Spleen (tissue), 11 donors: ENCODE measurements around the gene ENDOD1. TPM values are rescaled to one million over a fixed set of nuclear protein-coding genes. Genes with fewer than 3 reads are reported as not detected.

ENCODE experiments used
- DNase-seq: peaks from one replicate; pipeline ENCODE4 v3.0.0-alpha.2; 2020
- H3K27ac ChIP-seq, 8 donors: fragments of 200-600 bp; sonication (generic) in 7 of 8; 1 replicate in 4 of 8; 2 replicates in 4 of 8; pipeline versions ENCODE4 v1.5.0 to v1.8.0; 2016 to 2021; ENCODE audit warnings: inconsistent platforms in 4 of 8, mild to moderate bottlenecking in 4 of 8, moderate library complexity in 1 of 8
- H3K27me3 ChIP-seq, 7 donors: fragments of 200-600 bp; sonication (generic) in 6 of 7; replicated peaks in 1 of 7; 1 replicate in 4 of 7; 2 replicates in 3 of 7; pipeline versions ENCODE4 v1.5.0 to v1.8.0; 2016 to 2021; ENCODE audit warnings: inconsistent platforms in 3 of 7, mild to moderate bottlenecking in 1 of 7
- H3K36me3 ChIP-seq, 6 donors: fragments of 200-600 bp; sonication (generic) in 5 of 6; 1 replicate in 4 of 6; 2 replicates in 2 of 6; pipeline versions ENCODE4 v1.5.0 to v1.8.0; 2016 to 2021; ENCODE audit warnings: inconsistent platforms in 2 of 6
- H3K4me1 ChIP-seq, 6 donors: fragments of 200-600 bp; sonication (generic) in 5 of 6; 1 replicate in 3 of 6; 2 replicates in 3 of 6; pipeline versions ENCODE4 v1.5.0 to v1.8.0; 2016 to 2021; ENCODE audit warnings: inconsistent platforms in 3 of 6
- H3K4me3 ChIP-seq, 8 donors: fragments of 200-600 bp; sonication (generic) in 7 of 8; 1 replicate in 4 of 8; 2 replicates in 4 of 8; pipeline versions ENCODE4 v1.5.0 to v1.8.0; 2016 to 2021; ENCODE audit warnings: inconsistent platforms in 4 of 8, mild to moderate bottlenecking in 4 of 8, moderate library complexity in 2 of 8
- H3K9me3 ChIP-seq, 8 donors: fragments of 200-600 bp; sonication (generic) in 7 of 8; 1 replicate in 4 of 8; 2 replicates in 4 of 8; pipeline versions ENCODE4 v1.5.0 to v1.8.0; 2016 to 2021; ENCODE audit warnings: inconsistent platforms in 4 of 8
- CTCF ChIP-seq, 11 experiments: fragments of 200-600 bp in 7 of 11; fragments of 450-650 bp in 4 of 11; sonication (generic) in 4 of 11; IDR thresholded peaks in 8 of 11; conservative IDR thresholded peaks in 3 of 11; 1 replicate in 7 of 11; 2 replicates in 4 of 11; pipeline versions ENCODE4 v1.4.0 to v1.8.0; 2016 to 2021; ENCODE audit warnings: antibody characterized with exemption in 11 of 11, inconsistent platforms in 4 of 11, mild to moderate bottlenecking in 1 of 11
- POLR2A ChIP-seq, 3 donors: fragments of 450-650 bp; IDR thresholded peaks; one replicate each; pipeline ENCODE4 v1.5.1; 2017; ENCODE audit warnings: antibody characterized with exemption in 3 of 3, mild to moderate bottlenecking in 1 of 3
- POLR2AphosphoS5 ChIP-seq, 3 donors: sonication (generic); formaldehyde crosslinking; IDR thresholded peaks; one replicate each; pipeline ENCODE4 v1.5.1; 2017; ENCODE audit warnings: antibody characterized with exemption in 3 of 3
- WGBS, 5 donors: extraction: QIAGEN DNeasy Blood & Tissue Kit in 3 of 5; methylation state at CpG; one replicate each; pipeline versions ENCODE4 v1.1.5 to v1.1.7; 2013 to 2018; 5-methylcytosine and 5-hydroxymethylcytosine counted together
- intact Hi-C: fragments of 100-400 bp; cut with DNase I; formaldehyde crosslinking; loops from one replicate; pipeline ENCODE4 v1.15.0; 2023; ENCODE audit warnings: low total_unique reads
- polyA plus RNA-seq, 3 donors: library from polyadenylated mRNA; stranded (reverse); fragments of 200-250 nt; gene quantifications; one replicate each; pipeline ENCODE4 v1.2.1, GENCODE V29; 2013
- total RNA-seq, 7 donors: library from RNA; depleted of rRNA in 3 of 7; stranded (reverse); fragments of >200 nt in 3 of 7; fragmentation: NEBNext Ultra II Directional in 4 of 7; extraction: Animal tissue kit (Norgen Biotek cat#: 25700) in 4 of 7; gene quantifications; one replicate each; pipeline versions ENCODE4 v1.1.0 to v1.2.1, GENCODE V29; 2016 to 2021
- donor health status: healthy with polysubstance abuse.
- donor health status: DM: no; HTN: no; CAD: no; lungs with moderate emphysema.
- donor health status: DM: no; HTN: no; CAD: no.
- donor health status: Bipolar disorder and iron deficiency.
- donor health status: healthy.
- donor health status: DM: no; HTN: no; CAD: no.
- donor health status: DM: yes; HTN: yes; CAD: no.

The ENDOD1 gene
- total and polyA plus RNA-seq, 10 donors: 6.3 to 80.5 (median 58.4) TPM

DNA sequence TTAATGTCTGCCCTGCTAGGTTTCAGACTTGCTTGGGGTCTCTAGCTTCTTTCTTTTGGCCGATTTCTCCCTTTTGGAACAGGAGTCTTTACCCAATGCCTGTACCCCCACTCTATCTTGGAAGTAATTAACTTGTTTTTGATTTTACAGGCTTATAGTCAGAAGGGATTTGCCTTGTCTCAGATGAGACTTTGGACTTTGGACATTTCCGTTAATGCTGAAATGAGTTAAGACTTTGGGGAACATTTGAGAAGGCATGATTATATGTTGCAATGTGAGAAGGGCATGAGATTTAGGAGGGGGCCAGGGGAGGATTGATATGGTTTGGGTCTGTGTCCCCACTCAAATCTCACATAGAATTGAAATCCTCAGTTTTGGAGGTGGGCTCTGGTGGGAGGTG is 35.3 kb upstream of the ENDOD1 start:
- TF ChIP-seq CTCF (IDR thresholded peaks at IDR 0.05 in 8 of 11, conservative IDR thresholded peaks at IDR 0.05 in 3 of 11) (no peak), POLR2A (IDR thresholded peaks at IDR 0.05) (no peak), POLR2AphosphoS5 (IDR thresholded peaks at IDR 0.05) (no peak)
- Histone ChIP-seq H3K36me3 (no peaks in the 10 kb centered on the region), H3K4me3 (no peak overlapping the region), H3K9me3 (no peaks in the 10 kb centered on the region), H3K27ac (no peak overlapping the region), H3K4me1 (no peaks in the 10 kb centered on the region), H3K27me3 (peaks cover 0 to 14% (median 0%) of the 10 kb centered on the region in 7 donors)
- WGBS, 5 donors: 80 to 95% (median 89%) methylated on average over 2 of the region's 2 CpGs
- DNase-seq: no peak
- intact Hi-C loops: no loop called here

DNA sequence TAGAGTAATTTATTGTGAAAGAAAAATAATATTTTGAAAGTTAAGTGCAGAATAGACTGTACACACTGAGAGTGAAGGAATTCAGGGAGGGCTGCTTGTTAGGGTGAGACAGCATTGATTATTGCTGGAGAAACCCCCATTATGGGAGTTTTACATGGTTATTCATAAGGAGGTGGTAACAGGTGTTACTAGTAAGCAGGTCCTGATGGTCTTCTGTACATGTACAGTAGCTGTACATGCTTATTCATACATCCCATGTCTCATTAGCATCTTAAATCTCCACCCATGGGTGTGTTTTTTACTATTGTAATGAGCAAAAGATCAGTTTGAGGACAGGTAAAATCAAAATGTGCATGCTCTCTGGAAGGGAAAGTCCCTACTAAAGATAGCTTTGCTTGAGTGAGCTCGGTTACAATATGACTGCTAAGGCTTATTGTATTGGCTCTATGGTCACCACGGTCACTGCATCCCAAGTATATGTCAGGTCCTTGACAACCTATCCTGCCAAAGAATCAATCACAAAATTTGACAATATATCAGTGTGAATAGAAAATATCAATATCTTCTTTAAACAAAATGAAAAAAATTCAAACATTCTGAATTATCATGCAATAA is 34.3 kb upstream of the ENDOD1 start:
- Histone ChIP-seq H3K4me3 (no peak overlapping the region), H3K27ac (no peak overlapping the region), H3K27me3 (peaks cover 0 to 8% (median 0%) of the 10 kb centered on the region in 7 donors), H3K9me3 (no peaks in the 10 kb centered on the region), H3K4me1 (no peaks in the 10 kb centered on the region), H3K36me3 (no peaks in the 10 kb centered on the region)
- intact Hi-C loops: no loop called here
- DNase-seq: no peak
- WGBS, 5 donors: 33 to 41% (median 37%) methylated on average over 2 of the region's 2 CpGs
- TF ChIP-seq POLR2A (IDR thresholded peaks at IDR 0.05): no peak
- TF ChIP-seq CTCF (IDR thresholded peaks at IDR 0.05 in 8 of 11, conservative IDR thresholded peaks at IDR 0.05 in 3 of 11): no peak
- no peak for TF ChIP-seq POLR2AphosphoS5 (IDR thresholded peaks at IDR 0.05)

- Histone ChIP-seq H3K4me1 (no peaks in the 10 kb centered on the region), H3K27me3 (peaks cover 0 to 8% (median 0%) of the 10 kb centered on the region in 7 donors), H3K4me3 (no peak overlapping the region), H3K36me3 (no peaks in the 10 kb centered on the region), H3K9me3 (no peaks in the 10 kb centered on the region), H3K27ac (no peak overlapping the region)
- no peak for DNase-seq
- intact Hi-C loops: no loop called here
- WGBS, 5 donors: 92 to 98% (median 95%) methylated on average over 8 of the region's 8 CpGs
- TF ChIP-seq POLR2A (IDR thresholded peaks at IDR 0.05) (no peak), CTCF (IDR thresholded peaks at IDR 0.05 in 8 of 11, conservative IDR thresholded peaks at IDR 0.05 in 3 of 11) (no peak), POLR2AphosphoS5 (IDR thresholded peaks at IDR 0.05) (no peak)
Measured at GRCh38 chr11:95057959-95058358, 31.7 kb upstream of the ENDOD1 start.

- TF ChIP-seq POLR2AphosphoS5 (IDR thresholded peaks at IDR 0.05) (no peak), POLR2A (IDR thresholded peaks at IDR 0.05) (no peak), CTCF (IDR thresholded peaks at IDR 0.05 in 8 of 11, conservative IDR thresholded peaks at IDR 0.05 in 3 of 11) (no peak)
- intact Hi-C loops: no loop called here
- H3K27ac ChIP-seq: no peak overlapping the region
- H3K27me3 ChIP-seq: peaks cover 0 to 5% (median 0%) of the 10 kb centered on the region in 7 donors
- no peaks in the 10 kb centered on the region for H3K9me3 ChIP-seq
- no peaks in the 10 kb centered on the region for H3K4me1 ChIP-seq
- WGBS, 5 donors: 82 to 94% (median 90%) methylated on average over 1 of the region's 1 CpG
- no peak for DNase-seq
- H3K4me3 ChIP-seq: no peak overlapping the region
- no peaks in the 10 kb centered on the region for H3K36me3 ChIP-seq
Measured at GRCh38 chr11:95058621-95059020, 31.0 kb upstream of the ENDOD1 start.
